Left kidney (tissue), 8 donors: ENCODE measurements around the gene CRACR2A. TPM values are rescaled to one million over a fixed set of nuclear protein-coding genes. Genes with fewer than 3 reads are reported as not detected.

Source experiments
- DNase-seq: peaks from one replicate; pipeline ENCODE4 v3.0.0-alpha.2; 2013
- long read RNA-seq, 8 donors: transcript quantifications; one replicate each; lab custom pipeline, GENCODE V29; 2026
- polyA plus RNA-seq: library from polyadenylated mRNA; unstranded; fragments of 120-200 nt; gene quantifications from one replicate; pipeline ENCODE4 v1.2.1, GENCODE V29; 2013; ENCODE audit not compliant: insufficient read length

The CRACR2A gene
- 2.0 TPM for polyA plus RNA-seq
- long read RNA-seq, donor 1 = 0 reads
- long read RNA-seq, donor 2 = 0 reads
- long read RNA-seq, donor 3 = 0 reads
- long read RNA-seq, donor 4 = 0 reads
- long read RNA-seq, donor 5 = 0 reads
- long read RNA-seq, donor 6 = 0 reads
- long read RNA-seq, donor 7 = 0 reads
- long read RNA-seq, donor 8 = 0 reads

DNA sequence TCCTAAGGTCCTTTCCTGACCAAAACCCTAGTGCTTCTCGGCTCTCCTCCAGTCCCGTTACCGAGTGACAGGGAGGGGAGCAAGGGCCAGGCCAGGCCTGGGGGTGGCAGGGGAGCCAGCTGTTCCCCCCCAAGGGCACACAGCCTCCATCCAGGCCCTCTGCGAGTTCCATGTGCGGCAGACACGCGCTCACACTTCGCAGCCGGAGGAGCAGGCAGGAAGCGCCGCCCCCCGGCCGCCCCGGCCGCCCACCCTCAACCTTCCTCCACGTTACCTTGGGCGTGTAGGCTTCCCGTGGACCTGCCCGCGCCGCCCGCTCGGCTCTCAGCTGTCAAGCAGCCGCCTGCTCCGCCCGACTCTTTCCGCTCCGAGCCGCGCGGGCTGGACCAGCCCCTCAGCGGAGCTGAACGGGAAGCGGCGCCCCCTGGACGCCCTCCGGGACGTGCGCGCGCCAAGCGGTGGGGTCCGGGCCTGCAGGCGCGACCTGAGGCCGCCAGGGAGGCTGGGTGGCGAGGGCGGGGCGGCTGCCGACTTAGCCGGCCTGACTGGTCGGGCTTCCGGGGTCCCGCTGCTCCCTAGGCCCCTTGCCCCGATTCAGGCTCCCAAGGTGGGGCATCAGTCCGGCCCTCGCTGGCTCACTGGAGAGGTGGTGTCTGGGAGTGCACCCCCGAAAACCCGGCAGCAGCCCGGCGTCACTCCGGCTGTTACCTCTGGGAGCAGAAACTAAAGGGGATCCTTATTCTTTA is at the start of gene CRACR2A:
Gene CRACR2A (minus strand): TSS at position 369 of the 746 bp plus-strand sequence. CDS start 56,110 bp downstream, outside the sequence.
- peak; percentile 68 for DNase-seq

- no peak for DNase-seq
Observed at GRCh38 chr12:3797531-3798048, 44.7 kb upstream of the CRACR2A start.

DNA sequence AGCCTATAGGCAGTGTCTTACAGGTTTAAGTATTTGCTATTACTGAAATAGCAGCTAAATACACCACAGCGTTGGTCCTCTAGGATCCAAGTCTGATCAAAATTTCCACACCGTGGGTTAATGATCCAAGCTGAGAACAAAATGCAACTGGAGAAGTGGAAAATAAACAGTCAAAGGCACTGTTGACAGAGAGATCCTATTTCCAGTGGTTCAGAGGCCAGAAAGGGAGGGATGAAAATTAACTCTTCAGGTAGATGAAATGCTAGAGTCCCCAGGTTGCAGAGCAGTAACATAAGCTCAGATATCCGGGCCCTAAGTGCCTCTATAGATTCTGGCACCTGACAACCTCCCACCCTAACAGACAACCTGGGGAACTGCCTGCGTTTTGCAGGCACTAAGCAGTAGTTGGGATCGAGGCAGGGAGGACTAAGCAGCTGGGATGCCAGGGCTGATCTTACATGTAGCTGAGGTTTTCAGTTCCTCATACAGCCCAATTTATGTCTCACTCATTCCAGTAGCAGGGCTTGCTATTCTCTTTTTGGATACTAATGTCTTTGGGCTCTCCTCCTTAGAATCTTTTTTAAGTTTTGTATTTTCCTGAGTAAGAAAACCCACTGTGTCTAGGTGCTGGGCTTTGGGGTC is 42.7 kb upstream of the CRACR2A start:
- DNase-seq = peak; percentile 73

GRCh38 chr12:3795066-3795465 is 42.2 kb upstream of the CRACR2A start:
- DNase-seq = no peak

GRCh38 chr12:3792623-3793288 is 39.8 kb upstream of the CRACR2A start:
- no peak for DNase-seq

GRCh38 chr12:3791256-3791874 is 38.5 kb upstream of the CRACR2A start:
- no peak for DNase-seq

DNA sequence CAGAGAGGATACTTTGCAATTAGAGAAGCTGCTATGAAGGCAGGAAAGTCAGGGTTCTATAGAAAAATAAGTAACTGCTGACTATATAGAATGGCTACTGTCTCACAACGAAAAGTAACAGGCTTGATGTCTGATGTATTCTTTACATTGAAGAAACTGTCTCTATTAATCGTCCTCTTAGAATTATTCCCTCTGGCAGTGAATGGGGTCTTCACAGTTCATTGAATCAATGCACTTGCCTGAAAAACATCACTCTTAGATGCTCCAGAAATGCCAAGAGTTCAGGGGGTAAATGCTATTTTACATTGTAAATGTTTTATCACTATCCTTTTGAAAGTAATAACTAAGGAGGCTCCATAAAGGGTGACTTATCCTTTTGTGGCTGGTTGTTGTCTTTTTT is 37.7 kb upstream of the CRACR2A start:
- DNase-seq = no peak

GRCh38 chr12:3789838-3790237 is 36.9 kb upstream of the CRACR2A start:
- no peak for DNase-seq

- peak; percentile 60 for DNase-seq
Observed at GRCh38 chr12:3777206-3777809, 24.4 kb upstream of the CRACR2A start.

- no peak for DNase-seq
Observed at GRCh38 chr12:3775385-3776035, 22.6 kb upstream of the CRACR2A start.

GRCh38 chr12:3772380-3772779 is 19.5 kb upstream of the CRACR2A start:
- DNase-seq = no peak

DNA sequence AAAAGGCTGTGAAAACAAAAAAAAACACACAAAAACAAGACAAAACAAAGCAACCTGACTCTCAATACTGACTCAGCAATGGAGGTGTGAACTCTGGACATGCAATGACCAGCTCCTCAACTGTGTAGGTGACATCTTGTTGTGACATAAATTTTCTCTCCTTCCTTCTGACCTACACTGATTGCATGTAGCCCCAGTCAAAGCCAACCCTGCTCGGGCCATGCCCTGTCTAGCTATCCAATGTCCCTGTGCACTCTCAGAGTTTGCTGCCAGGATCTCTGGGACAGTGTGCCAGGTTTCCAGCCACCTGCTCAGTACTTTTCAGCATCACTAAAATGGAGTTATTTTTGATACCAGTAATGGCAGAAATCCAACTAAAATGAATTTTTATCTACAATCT is 18.9 kb upstream of the CRACR2A start:
- DNase-seq = no peak

- DNase-seq = no peak
Observed at GRCh38 chr12:3770891-3771290, 18.0 kb upstream of the CRACR2A start.

DNA sequence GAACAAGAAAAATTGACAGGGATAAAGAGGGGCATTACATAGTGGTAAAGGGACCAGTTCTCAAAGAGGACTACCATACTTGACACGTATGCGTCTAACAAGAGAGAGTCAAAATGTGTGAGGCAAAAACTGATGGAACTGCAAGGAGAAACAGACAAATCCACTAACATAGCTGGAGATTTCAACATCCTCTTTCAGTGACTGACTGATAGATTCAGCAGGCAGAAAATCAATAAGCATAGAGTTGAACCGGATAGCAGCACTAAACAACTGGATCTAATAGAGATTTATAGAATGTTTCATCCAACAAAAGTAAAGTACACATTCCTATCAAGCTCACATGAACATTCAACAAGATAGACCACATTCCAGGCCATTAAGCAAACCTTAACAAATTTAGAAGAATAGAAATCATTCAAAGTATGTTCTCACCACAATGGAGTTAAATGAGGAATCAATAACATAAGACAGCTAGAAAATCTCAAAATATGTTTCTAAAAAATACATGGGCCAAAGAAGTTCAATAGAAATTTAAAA is 16.1 kb upstream of the CRACR2A start:
- DNase-seq = no peak

GRCh38 chr12:3761116-3761735 is 8.3 kb upstream of the CRACR2A start:
- no peak for DNase-seq

GRCh38 chr12:3759878-3760277 is 7.0 kb upstream of the CRACR2A start:
- DNase-seq = no peak

DNA sequence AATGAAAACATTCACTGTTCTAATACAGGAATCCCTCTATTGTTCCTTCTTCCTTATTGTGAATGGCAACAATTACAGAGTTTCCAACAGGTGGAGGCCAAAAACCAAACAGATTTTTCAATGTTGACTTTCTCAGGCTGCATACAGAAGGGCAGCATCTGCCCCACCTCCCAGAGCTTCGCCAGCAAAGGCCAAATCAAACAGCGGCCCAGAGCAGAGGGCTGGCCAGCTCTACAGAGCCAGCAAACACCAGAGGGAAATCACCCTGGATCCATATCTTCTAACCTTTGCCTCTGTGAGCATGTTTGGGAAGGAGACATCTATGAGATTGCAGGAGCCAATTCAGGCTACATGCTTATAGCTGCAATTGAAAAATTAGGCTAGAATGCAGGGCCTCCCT is 4.4 kb upstream of the CRACR2A start:
- DNase-seq = no peak

GRCh38 chr12:3755898-3756297 is 3.0 kb upstream of the CRACR2A start:
- DNase-seq = no peak

DNA sequence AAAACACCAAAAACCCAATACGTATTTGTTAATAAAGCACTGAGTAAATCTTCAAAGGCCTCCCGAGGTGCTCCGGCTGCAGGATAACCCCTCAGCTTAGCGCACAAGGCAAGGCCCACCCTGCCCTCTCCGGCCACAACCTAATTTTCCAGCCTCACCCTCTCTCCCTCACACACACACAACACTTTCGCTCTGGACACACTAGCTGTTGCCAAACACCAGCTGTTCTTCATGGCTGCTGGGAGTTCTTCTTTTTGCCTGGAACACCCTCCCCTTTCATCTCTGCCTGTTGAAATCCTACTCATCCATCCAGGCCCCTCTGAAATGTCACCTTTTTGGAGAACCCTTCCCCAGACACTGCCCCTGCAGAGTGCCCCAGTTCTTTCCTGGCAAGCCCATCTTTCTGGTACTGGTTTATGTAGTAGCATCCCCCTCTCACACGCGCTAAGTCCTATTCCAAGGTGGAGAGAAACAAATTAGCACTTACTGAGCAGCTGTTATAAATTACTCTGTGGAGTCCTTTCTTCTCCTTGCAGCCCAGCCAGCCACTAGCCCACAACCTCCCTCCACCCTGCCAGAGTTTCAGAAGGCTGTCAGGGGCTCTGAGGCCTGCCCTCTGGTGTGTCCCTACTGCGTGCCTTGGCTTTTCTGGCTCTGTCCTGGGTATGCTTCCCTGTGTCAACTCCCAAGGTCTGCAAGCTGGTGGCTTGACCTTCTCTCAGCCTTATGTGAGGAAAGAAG is 805 bp upstream of the CRACR2A start:
- DNase-seq = no peak
